GM18499 (cell line): ENCODE data around the gene LSAMP.
A peak's percentile ranks its signal among the peaks of the same experiment; 100 is the strongest.

ENCODE experiments used
- ATAC-seq: cut with Tn5 transposase; IDR thresholded peaks from one replicate; pipeline ENCODE4 v1.9.1; 2021; ENCODE audit warnings: moderate number of reproducible peaks; ENCODE audit not compliant: insufficient read depth, unreplicated experiment

LSAMP gene

GRCh38 chr3:116037954-116038911 is 407.1 kb downstream of the LSAMP start:
- ATAC-seq, result peak; percentile 98

GRCh38 chr3:116035429-116035828 is 409.9 kb downstream of the LSAMP start:
- no peak for ATAC-seq

DNA sequence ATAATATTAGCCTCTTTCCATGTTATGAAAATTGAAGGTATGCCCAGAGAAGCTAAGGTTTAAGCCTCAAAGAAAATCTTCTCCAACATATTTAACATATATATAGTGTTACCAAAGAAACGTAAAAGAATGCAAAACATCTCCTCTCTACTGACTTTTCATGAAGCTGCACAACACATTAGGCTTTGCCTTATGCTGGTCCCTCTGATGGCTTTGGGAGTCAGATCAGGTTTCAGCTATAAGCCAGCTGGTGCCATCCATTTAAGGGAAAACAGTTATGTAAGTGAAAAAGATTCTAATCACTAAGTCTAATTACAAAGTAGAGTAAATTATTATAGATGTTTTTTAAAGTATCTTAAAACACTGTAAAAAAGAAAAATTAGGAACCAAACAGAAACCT is 410.5 kb downstream of the LSAMP start:
- ATAC-seq, result no peak

- no peak for ATAC-seq
These were observed 411.2 kb downstream of the LSAMP start for GRCh38 chr3:116034086-116034485.

GRCh38 chr3:116033516-116033915 is 411.8 kb downstream of the LSAMP start:
- ATAC-seq, result no peak

DNA sequence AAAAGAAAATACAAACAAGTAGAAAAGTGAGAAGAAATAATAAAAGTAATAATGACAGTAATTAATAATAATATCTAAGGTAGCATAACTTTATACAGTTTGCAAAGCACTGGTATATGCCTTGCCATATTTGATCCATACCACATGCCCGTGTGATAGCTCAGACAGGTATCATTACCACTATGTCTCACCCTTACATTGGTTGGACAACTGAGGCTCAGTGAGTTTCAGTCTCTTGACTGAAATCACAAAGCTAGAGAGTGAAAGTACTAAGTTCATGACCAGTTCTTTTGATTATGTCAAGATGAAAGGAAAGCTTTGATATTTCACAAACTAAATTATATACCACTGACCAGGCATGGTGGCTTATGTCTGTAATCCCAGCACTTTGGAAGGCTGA is 413.1 kb downstream of the LSAMP start:
- ATAC-seq, result no peak

GRCh38 chr3:116030131-116030850 is 415.0 kb downstream of the LSAMP start:
- ATAC-seq, result no peak

DNA sequence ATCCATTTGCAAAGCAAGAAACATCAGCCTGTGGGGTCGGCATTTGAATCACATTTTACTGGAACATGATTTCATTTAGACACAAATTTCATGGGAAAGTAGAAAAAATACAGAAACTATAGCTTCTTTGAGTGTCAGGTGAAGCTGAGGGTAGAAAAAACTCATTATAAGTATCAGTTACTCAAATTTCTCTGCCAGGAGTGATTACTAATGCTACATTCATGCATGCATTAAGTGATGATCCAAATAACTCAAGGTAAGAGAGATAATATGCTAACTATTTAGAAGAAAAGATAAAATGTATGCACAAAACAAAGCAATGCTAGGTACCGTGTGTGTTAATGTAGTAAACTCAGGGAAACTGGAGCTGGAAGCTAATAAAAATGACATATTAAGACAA is 416.0 kb downstream of the LSAMP start:
- no peak for ATAC-seq

DNA sequence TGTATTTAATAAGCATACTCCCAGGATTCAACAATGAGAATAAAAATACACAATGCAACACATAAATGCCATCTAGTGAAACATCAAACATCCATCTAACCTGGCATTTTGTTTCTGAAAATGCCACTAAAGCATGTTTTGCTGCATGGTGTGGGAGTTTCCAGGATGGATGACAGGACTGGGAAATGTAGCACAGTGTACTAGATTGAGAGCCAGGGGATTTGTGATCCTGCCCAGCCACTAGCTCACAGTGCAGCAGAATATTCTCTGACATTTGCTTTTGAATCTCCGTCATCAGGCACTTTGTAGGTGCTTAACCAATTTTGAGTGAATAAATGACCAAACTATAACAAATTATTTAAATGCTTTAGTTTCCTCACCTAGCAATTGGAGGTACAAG is 417.1 kb downstream of the LSAMP start:
- ATAC-seq, result no peak

DNA sequence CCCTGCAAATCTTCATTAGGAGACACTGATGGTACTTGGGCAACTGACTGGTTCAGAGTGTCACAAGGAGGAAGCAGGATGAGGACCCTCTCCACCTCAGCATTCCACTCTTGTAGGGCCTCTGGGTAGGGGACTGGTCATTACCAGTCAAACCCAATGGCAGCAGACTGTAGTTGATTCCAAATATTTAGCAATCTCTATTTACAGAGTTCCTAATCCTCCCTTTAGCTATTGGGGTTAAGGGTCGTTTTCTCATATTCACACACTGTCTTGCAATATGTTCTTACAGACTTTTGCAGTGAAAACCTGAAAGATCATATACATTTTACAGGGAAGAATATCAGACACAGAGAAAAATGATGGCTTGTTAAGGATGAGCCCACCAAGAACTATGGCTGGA is 424.3 kb downstream of the LSAMP start:
- no peak for ATAC-seq

DNA sequence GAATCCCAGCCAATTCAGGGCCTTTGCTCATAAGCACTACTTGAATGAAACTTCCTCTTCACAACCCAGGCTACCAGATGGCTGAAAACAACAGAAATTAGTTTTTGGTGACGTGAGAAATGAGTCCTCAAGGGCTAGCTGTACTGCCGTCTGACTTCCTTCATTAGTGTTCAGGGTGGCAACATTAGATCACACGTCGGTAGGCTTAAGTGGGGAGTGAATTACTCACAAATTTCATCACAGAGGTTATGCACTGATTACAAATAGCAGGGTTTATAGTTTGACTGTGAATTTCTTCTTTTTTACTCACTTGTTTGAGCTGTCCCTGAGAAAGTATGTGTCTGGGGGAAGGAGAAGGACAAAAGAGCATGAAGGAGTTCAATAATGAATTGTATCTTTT is 424.8 kb downstream of the LSAMP start:
- peak; percentile 92 for ATAC-seq

DNA sequence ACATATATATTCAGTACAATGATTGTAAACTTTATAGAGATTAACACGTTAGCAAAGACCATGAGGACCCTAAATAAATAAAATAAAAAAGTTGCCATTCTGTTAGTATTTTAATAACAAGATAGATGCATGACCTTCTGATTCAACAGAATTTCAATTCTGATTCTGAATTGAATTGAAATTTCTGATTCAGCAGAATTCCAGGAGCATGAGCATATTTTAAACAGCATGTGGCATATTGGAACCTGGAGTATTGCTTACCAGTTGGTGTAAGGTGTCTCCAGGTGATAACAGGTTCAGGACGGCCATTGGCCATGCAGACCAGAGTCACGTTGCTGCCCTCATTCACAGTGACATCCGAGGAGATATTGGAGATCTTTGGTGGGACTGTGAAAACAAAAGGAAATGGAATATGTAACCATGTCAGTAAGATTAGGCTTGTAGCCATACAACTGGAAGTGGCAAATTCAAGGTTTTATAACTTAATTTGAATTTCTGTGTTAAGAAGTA is 426.0 kb downstream of the LSAMP start:
- no peak for ATAC-seq

DNA sequence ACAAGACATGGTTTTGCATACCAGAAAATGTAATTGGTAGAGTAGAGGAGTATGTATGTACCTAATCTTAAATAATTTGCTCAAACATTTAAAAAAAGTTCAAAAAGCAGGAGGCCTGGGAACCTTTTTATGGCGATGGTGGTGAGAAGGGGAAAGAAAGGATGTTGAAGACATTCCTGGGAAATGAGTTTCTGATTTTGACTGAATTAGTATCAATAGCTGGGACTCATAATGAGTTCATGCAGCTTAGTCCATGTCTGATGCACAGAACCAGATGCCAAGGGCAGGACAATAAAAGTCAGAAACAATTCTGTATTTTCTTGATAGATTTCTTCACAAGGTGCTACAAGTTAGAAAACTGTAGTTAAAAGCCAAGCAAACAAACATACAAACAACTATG is 426.6 kb downstream of the LSAMP start:
- ATAC-seq, result no peak

DNA sequence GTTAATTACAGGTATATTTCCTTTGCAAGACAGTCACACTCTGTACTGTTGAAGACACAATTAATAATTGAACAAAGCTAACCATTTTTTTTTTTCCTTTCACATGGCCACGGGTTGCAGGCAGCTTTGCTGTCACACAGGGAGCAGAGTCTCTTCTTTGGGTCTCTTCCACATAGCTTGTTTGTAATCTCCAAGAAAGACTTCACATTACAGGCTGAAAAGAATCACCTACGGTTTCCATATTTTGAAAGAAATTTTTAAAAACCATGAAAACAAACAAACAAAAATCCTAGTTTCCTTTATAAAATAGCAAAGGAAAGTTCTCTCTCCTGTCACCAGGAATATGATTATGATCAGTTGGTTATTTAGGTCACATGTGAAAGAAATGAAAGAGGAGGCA is 429.4 kb downstream of the LSAMP start:
- no peak for ATAC-seq

GRCh38 chr3:116007000-116007399 is 438.3 kb downstream of the LSAMP start:
- no peak for ATAC-seq

DNA sequence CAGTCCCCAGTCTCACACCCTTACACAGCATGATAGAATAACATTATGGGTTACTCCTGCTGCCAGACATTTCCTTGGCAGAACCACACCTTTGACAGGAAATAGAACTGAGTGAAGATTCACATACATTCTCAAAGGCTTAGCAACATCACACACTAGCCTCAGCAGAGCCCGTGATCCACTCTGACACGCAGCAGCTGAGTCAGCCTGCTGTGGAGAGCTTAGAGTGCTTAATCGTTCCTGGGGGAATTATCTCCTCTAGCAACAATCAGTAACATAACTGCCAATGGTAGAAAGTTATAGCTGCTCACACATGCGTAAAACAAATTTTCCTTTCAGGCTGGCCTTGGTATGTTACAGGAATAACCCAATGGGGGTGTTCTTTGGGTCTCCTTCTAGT is 439.9 kb downstream of the LSAMP start:
- ATAC-seq, result no peak

- ATAC-seq, result no peak
These were observed 443.1 kb downstream of the LSAMP start for GRCh38 chr3:116002235-116002634.

GRCh38 chr3:116001151-116001621 is 444.1 kb downstream of the LSAMP start:
- ATAC-seq, result no peak

DNA sequence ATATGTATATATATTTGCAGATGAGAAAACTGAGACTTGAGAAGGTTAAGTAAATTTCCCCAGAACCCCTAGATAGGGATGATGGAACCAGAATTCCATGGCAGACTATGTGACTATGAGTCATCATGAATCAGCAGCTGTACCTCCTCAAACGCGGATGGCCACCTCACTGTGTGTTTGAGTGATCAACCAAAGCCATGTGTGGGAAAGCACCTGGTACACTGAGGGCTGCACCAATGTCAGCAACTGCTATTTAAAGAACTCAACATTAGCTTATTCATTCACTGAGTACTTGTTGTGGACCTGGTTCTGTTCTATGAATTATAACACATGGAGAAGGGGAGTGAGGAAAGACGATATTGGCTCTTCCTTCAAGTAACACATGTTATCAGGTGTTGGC is 445.0 kb downstream of the LSAMP start:
- peak; percentile 81 for ATAC-seq

GRCh38 chr3:115999613-116000012 is 445.7 kb downstream of the LSAMP start:
- ATAC-seq, result no peak

- ATAC-seq, result no peak
These were observed 446.2 kb downstream of the LSAMP start for GRCh38 chr3:115999001-115999585.
